ENCODE results near the gene TRABD2B. TPM values are rescaled to one million over a fixed set of nuclear protein-coding genes. Genes with fewer than 3 reads are reported as not detected.

TRABD2B gene
- total and polyA plus RNA-seq, 2 of the 13 experiments (the other 11 are each of a cell fraction or from before 2014, with no cell fraction given) = 0.04 TPM; not detected in 1

- TF ChIP-seq FOXP4 (CRISPR knock-in tag; IDR thresholded peaks at IDR 0.05) = peak; percentile 59
- peak; percentile 31; the same call in 1 of the 2 replicates for TF ChIP-seq PAXIP1 (CRISPR knock-in tag; conservative IDR thresholded peaks at IDR 0.05)
- TF ChIP-seq, protein P1, sequence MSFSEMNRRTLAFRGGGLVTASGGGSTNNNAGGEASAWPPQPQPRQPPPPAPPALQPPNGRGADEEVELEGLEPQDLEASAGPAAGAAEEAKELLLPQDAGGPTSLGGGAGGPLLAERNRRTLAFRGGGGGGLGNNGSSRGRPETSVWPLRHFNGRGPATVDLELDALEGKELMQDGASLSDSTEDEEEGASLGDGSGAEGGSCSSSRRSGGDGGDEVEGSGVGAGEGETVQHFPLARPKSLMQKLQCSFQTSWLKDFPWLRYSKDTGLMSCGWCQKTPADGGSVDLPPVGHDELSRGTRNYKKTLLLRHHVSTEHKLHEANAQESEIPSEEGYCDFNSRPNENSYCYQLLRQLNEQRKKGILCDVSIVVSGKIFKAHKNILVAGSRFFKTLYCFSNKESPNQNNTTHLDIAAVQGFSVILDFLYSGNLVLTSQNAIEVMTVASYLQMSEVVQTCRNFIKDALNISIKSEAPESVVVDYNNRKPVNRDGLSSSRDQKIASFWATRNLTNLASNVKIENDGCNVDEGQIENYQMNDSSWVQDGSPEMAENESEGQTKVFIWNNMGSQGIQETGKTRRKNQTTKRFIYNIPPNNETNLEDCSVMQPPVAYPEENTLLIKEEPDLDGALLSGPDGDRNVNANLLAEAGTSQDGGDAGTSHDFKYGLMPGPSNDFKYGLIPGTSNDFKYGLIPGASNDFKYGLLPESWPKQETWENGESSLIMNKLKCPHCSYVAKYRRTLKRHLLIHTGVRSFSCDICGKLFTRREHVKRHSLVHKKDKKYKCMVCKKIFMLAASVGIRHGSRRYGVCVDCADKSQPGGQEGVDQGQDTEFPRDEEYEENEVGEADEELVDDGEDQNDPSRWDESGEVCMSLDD (CRISPR knock-in tag; IDR thresholded peaks at IDR 0.05; ENCODE audit: borderline replicate concordance) = peak; percentile 78; the same call in 1 of the 2 replicates
- peak; percentile 35; the same call in 1 of the 2 replicates for TF ChIP-seq PHF21A (CRISPR knock-in tag; IDR thresholded peaks at IDR 0.05)
- TF ChIP-seq ZNF891 (CRISPR knock-in tag; IDR thresholded peaks at IDR 0.05) = no peak
- 0 out of 2 replicates have a peak, but pooled peaks have one; percentile 19 for TF ChIP-seq ZFY (CRISPR knock-in tag; IDR thresholded peaks at IDR 0.05)
- TF ChIP-seq ZSCAN21 (CRISPR knock-in tag; IDR thresholded peaks at IDR 0.05; ENCODE audit: borderline replicate concordance) = no peak
- TF ChIP-seq DPF2 (CRISPR knock-in tag; IDR thresholded peaks at IDR 0.05; ENCODE audit: borderline replicate concordance, low read depth) = no peak
- TF ChIP-seq, protein P2, sequence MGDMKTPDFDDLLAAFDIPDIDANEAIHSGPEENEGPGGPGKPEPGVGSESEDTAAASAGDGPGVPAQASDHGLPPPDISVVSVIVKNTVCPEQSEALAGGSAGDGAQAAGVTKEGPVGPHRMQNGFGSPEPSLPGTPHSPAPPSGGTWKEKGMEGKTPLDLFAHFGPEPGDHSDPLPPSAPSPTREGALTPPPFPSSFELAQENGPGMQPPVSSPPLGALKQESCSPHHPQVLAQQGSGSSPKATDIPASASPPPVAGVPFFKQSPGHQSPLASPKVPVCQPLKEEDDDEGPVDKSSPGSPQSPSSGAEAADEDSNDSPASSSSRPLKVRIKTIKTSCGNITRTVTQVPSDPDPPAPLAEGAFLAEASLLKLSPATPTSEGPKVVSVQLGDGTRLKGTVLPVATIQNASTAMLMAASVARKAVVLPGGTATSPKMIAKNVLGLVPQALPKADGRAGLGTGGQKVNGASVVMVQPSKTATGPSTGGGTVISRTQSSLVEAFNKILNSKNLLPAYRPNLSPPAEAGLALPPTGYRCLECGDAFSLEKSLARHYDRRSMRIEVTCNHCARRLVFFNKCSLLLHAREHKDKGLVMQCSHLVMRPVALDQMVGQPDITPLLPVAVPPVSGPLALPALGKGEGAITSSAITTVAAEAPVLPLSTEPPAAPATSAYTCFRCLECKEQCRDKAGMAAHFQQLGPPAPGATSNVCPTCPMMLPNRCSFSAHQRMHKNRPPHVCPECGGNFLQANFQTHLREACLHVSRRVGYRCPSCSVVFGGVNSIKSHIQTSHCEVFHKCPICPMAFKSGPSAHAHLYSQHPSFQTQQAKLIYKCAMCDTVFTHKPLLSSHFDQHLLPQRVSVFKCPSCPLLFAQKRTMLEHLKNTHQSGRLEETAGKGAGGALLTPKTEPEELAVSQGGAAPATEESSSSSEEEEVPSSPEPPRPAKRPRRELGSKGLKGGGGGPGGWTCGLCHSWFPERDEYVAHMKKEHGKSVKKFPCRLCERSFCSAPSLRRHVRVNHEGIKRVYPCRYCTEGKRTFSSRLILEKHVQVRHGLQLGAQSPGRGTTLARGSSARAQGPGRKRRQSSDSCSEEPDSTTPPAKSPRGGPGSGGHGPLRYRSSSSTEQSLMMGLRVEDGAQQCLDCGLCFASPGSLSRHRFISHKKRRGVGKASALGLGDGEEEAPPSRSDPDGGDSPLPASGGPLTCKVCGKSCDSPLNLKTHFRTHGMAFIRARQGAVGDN (CRISPR knock-in tag; IDR thresholded peaks at IDR 0.05) = peak; percentile 64
- TF ChIP-seq PATZ1 (CRISPR knock-in tag; IDR thresholded peaks at IDR 0.05) = peak; percentile 51
- TF ChIP-seq ZNF713 (CRISPR knock-in tag; IDR thresholded peaks at IDR 0.05) = no peak
These were observed 144.1 kb downstream of the TRABD2B start (continued) for GRCh38 chr1:47853059-47853458.
